ENCODE data around the gene TCF3.
"Not testable (repeated sequence)": the region's sequence is repeated elsewhere in the genome, so short reads cannot be mapped to it uniquely, and the experiment has no call there.

DNA sequence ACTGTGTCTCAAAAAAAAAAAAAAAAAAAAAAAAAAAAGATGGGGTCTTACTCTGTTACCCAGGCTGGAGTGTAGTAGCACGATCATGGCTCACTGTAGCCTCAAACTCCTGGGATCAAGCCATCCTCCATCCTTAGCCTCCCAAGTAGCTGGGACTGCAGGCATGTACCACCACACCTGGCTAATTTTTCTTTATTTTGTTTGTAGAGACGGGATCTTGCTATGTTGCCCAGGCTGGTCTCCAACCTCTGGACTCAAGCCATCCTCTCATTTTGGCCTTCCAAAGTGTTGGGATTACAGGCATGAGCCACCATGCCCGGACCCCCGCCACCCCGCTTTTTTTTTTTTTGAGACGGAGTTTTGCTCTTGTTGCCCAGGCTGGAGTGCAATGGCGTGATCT, 10.8 kb upstream of the TCF3 start:
- not testable (repeated sequence) for TF ChIP-seq CTCF (conservative IDR thresholded peaks at IDR 0.05; ENCODE audit: low read length); EZH2phosphoT487 (IDR thresholded peaks at IDR 0.05; ENCODE audit: borderline replicate concordance)
